HepG2 (cell line): ENCODE data around the gene MRFAP1. TPM values are rescaled to one million over a fixed set of nuclear protein-coding genes. Genes with fewer than 3 reads are reported as not detected.

Experiments used
- ATAC-seq: fragments of 200-7000 bp; cut with Tn5 transposase; 3 replicates; pipeline ENCODE4 v1.9.1; 2020; ENCODE audit warnings: mild to moderate bottlenecking, moderate library complexity
- BruUV-seq: library from RNA; stranded (reverse); fragments of 400-500 nt; replicated peaks from 2 replicates; lab custom pipeline; 2021; lab: Mats Ljungman, UMichigan
- CTCF ChIA-PET: fragments of 300-600 bp; formaldehyde crosslinking; extraction: SDS; loops from one replicate; lab custom pipeline; 2021; ENCODE audit warnings: low total read pairs, inconsistent platforms, low intra/inter-chr PET ratio; lab: Yijun Ruan, JAX
- POLR2A ChIA-PET: fragments of 350-600 bp; sonication (Branson Sonifier 250); formaldehyde crosslinking; loops from one replicate; lab custom pipeline; 2020; ENCODE audit warnings: antibody characterized with exemption, inconsistent platforms; lab: Yijun Ruan, JAX
- DNase-seq: peaks from one replicate; pipeline ENCODE4 v3.0.0-alpha.2; 2015; ENCODE audit warnings: low spot score
- FAIRE-seq: peaks from 3 replicates; lab custom pipeline; 2011; peaks lifted over from hg19 to GRCh38; lab: Jason Lieb, UNC
- H2AFZ ChIP-seq: one replicate; pipeline ENCODE4 v1.6.1; 2011; ENCODE audit warnings: low read length, inconsistent platforms
- H3K27ac ChIP-seq: fragments of 300-600 bp; 3 replicates; pipeline ENCODE4 v1.8.0; 2011; ENCODE audit warnings: mixed run types, mild to moderate bottlenecking, mixed read lengths, low read length, inconsistent platforms; ENCODE audit not compliant: insufficient read depth; ENCODE audit errors: extremely low read length
- H3K27me3 ChIP-seq, 2 experiments: fragments of 200-600 bp in 1 of 2; 2 replicates in 1 of 2; 3 replicates in 1 of 2; pipeline versions ENCODE4 v1.6.0 to v1.8.0; 2011; ENCODE audit warnings: low read length in 2 of 2, mild to moderate bottlenecking in 2 of 2, moderate library complexity in 2 of 2, inconsistent platforms in 1 of 2; ENCODE audit not compliant: insufficient read depth in 2 of 2, control insufficient read depth in 1 of 2
- H3K36me3 ChIP-seq, 2 experiments: fragments of 200-600 bp in 1 of 2; replicated peaks in 1 of 2; 2 replicates in 1 of 2; 3 replicates in 1 of 2; pipeline versions ENCODE4 v1.5.1 to v1.8.0; 2011; ENCODE audit warnings: low read length in 2 of 2, inconsistent platforms in 1 of 2; ENCODE audit not compliant: insufficient read depth in 2 of 2, control insufficient read depth in 1 of 2
- H3K4me1 ChIP-seq: 2 replicates; pipeline ENCODE4 v1.5.1; 2012; ENCODE audit warnings: low read length, inconsistent platforms; ENCODE audit not compliant: insufficient read depth
- H3K4me2 ChIP-seq: 2 replicates; pipeline ENCODE4 v1.6.0; 2011; ENCODE audit warnings: low read depth, low read length, inconsistent platforms
- H3K4me3 ChIP-seq, 3 experiments: fragments of 200-600 bp in 1 of 3; sonication (generic), shearing (Covaris generic) in 1 of 3; replicated peaks in 1 of 3; 2 replicates each; pipeline ENCODE4 v1.5.1; 2011 to 2016; ENCODE audit warnings: low read length in 3 of 3, inconsistent platforms in 2 of 3, low read depth in 2 of 3, mild to moderate bottlenecking in 2 of 3, control low read depth in 1 of 3, mixed read lengths in 1 of 3; ENCODE audit not compliant: insufficient read depth in 1 of 3
- H3K79me2 ChIP-seq: one replicate; pipeline ENCODE4 v1.6.1; 2011; ENCODE audit warnings: low read length, inconsistent platforms; ENCODE audit not compliant: insufficient read depth
- H3K9ac ChIP-seq: 2 replicates; pipeline ENCODE4 v1.6.0; 2011; ENCODE audit warnings: mild to moderate bottlenecking, low read depth, low read length, inconsistent platforms; ENCODE audit not compliant: insufficient read depth
- H3K9me3 ChIP-seq: 2 replicates; pipeline ENCODE4 v1.5.1; 2012; ENCODE audit warnings: mild to moderate bottlenecking, low read length
- H4K20me1 ChIP-seq: 2 replicates; pipeline ENCODE4 v1.6.0; 2011; ENCODE audit warnings: inconsistent platforms, mild to moderate bottlenecking, low read length, moderate library complexity; ENCODE audit not compliant: insufficient read depth
- CTCF ChIP-seq: sonication (generic); formaldehyde crosslinking; IDR thresholded peaks from 2 replicates; pipeline ENCODE4 v1.5.0; 2020; ENCODE audit warnings: mild to moderate bottlenecking, missing genetic modification reagents, moderate library complexity
- SAP130 ChIP-seq: IDR thresholded peaks from 2 replicates; pipeline ENCODE4 v1.6.1; 2016; ENCODE audit warnings: low read depth
- SMC3 ChIP-seq: IDR thresholded peaks from 2 replicates; pipeline ENCODE4 v1.6.1; 2011; ENCODE audit warnings: low read length, improper control_type of control experiment
- STAG1 ChIP-seq: sonication (generic); formaldehyde crosslinking; IDR thresholded peaks from 2 replicates; pipeline ENCODE4 v1.4.0; 2020; ENCODE audit warnings: missing genetic modification reagents
- ZUFSP ChIP-seq: sonication (generic); formaldehyde crosslinking; IDR thresholded peaks from 2 replicates; pipeline ENCODE4 v1.9.0; 2021; ENCODE audit warnings: missing genetic modification reagents, mild to moderate bottlenecking, borderline replicate concordance
- WGBS: methylation state at CpG from one replicate; pipeline ENCODE4 v1.1.6; 2017; ENCODE audit warnings: low lambda C conversion rate; 5-methylcytosine and 5-hydroxymethylcytosine counted together
- in situ Hi-C: cut with HindIII; loops from 2 replicates; pipeline ENCODE4 v1.10.0; 2017; ENCODE audit warnings: low pct_unique_long_range_greater_than_20kb; ENCODE audit not compliant: extremely low pct_ligation_motif_present
- intact Hi-C: fragments of 100-400 bp; cut with micrococcal nuclease; formaldehyde crosslinking; loops from one replicate; pipeline ENCODE4 v1.10.0; 2022; ENCODE audit not compliant: unreplicated experiment
- polyA plus RNA-seq, 8 experiments: library from polyadenylated mRNA; depleted of rRNA in 3 of 8; stranded (reverse) in 7 of 8; unstranded in 1 of 8; fragments of >200 nt; fragmentation: Illumina TruSeq in 4 of 8; extraction: Trizol in 4 of 8; gene quantifications; 2 replicates each; pipeline versions ENCODE4 v1.2.1 to v1.2.3, GENCODE V29; 2011 to 2016; ENCODE audit warnings: low read depth in 4 of 8, missing spikeins in 1 of 8, mixed read lengths in 1 of 8; ENCODE audit not compliant: insufficient read depth in 1 of 8
- total RNA-seq, 5 experiments: library from RNA; depleted of rRNA; stranded (reverse); fragments of >200 nt; fragmentation: Illumina TruSeq; extraction: Trizol; gene quantifications; 2 replicates each; pipeline ENCODE4 v1.2.3, GENCODE V29; 2016; ENCODE audit warnings: low read depth in 1 of 5

Gene MRFAP1
- total and polyA plus RNA-seq, 2 of the 13 experiments (the other 11 are each of a cell fraction or from before 2014, with no cell fraction given): 112 to 158 TPM

- intact Hi-C loops (loop anchor here (10.0 kb wide), 1 partner anchor 64 kb away; no protein-coding TSS in a partner anchor), in situ Hi-C loops (no loop called here)
- H3K9ac ChIP-seq: no peak overlapping the region
- no peaks in the 10 kb centered on the region; a peak in 1 of 5 replicates for H3K27me3 ChIP-seq
- H3K4me2 ChIP-seq: no peak overlapping the region
- POLR2A ChIA-PET: no interaction called here
- H3K79me2 ChIP-seq: no peaks in the 10 kb centered on the region
- WGBS: 74% methylated on average over 10 of the region's 10 CpGs
- peaks cover 2 to 4% of the 10 kb centered on the region in 2 experiments; a peak in 1 of 5 replicates for H3K36me3 ChIP-seq
- FAIRE-seq (no peak), DNase-seq (peak; percentile 20), ATAC-seq (peak; percentile 81)
- H3K9me3 ChIP-seq: no peaks in the 10 kb centered on the region
- TF ChIP-seq CTCF (peak; percentile 46), STAG1 (CRISPR knock-in tag) (peak; percentile 48), SMC3 (0 out of 2 replicates have a peak, but pooled peaks have one; percentile 21), SAP130 (no peak), ZUFSP (CRISPR knock-in tag) (no peak)
- no TSS peak for BruUV-seq
- no peak overlapping the region for H3K4me3 ChIP-seq
- H3K4me1 ChIP-seq: peaks cover 9% of the 10 kb centered on the region
- H4K20me1 ChIP-seq: no peaks in the 10 kb centered on the region
- no peak overlapping the region for H3K27ac ChIP-seq
- no peak overlapping the region for H2AFZ ChIP-seq
- CTCF ChIA-PET: interaction anchor here (1.0 kb wide), 1 partner anchor 67 kb away, joined by 3 read pairs; no protein-coding TSS in a partner anchor
Measured at GRCh38 chr4:6620891-6621555, 19.5 kb upstream of the MRFAP1 start.
